B cell (primary cell): ENCODE data around the gene MCM6. TPM values are rescaled to one million over a fixed set of nuclear protein-coding genes. Genes with fewer than 3 reads are reported as not detected.

Source experiments
- ATAC-seq: fragments of 200-7000 bp; cut with Tn5 transposase; one replicate; pipeline ENCODE4 v1.10.0; 2021; ENCODE audit warnings: low read depth, mild to moderate bottlenecking, moderate number of reproducible peaks, moderate library complexity
- CTCF ChIA-PET: fragments of 350-600 bp; sonication (Branson Sonifier 250); formaldehyde crosslinking; loops from one replicate; lab custom pipeline; 2021; ENCODE audit warnings: antibody characterized with exemption, inconsistent platforms; lab: Charles Lee
- POLR2A ChIA-PET: fragments of 350-600 bp; sonication (Branson Sonifier 250); formaldehyde crosslinking; loops from one replicate; lab custom pipeline; 2021; ENCODE audit warnings: antibody characterized with exemption; lab: Charles Lee
- DNase-seq: peaks from one replicate; pipeline ENCODE4 v3.0.0; 2013
- H2AFZ ChIP-seq: 2 replicates; pipeline ENCODE4 v1.6.1; 2012; ENCODE audit warnings: mild to moderate bottlenecking, low read depth, low read length; ENCODE audit not compliant: insufficient read depth, poor library complexity, severe bottlenecking
- H3K27ac ChIP-seq, 2 donors: 1 replicate in 1 of 2; 2 replicates in 1 of 2; pipeline ENCODE4 v1.5.1; 2012 to 2013; ENCODE audit warnings: low read length in 2 of 2, mild to moderate bottlenecking in 2 of 2, moderate library complexity in 1 of 2
- H3K27me3 ChIP-seq, 4 experiments: fragments of 200-600 bp in 1 of 4; sonication (generic) in 1 of 4; replicated peaks in 1 of 4; 1 replicate in 2 of 4; 2 replicates in 2 of 4; pipeline versions ENCODE4 v1.6.1 to v1.7.0; 2013 to 2016; ENCODE audit warnings: low read length in 3 of 4, mild to moderate bottlenecking in 2 of 4, mixed read lengths in 1 of 4, moderate library complexity in 1 of 4; ENCODE audit not compliant: insufficient read depth in 4 of 4, control insufficient read depth in 3 of 4; ENCODE audit errors: control extremely low read depth in 1 of 4
- H3K36me3 ChIP-seq, 2 experiments: replicated peaks in 1 of 2; 1 replicate in 1 of 2; 2 replicates in 1 of 2; pipeline versions ENCODE4 v1.6.1 to v1.7.1; 2013; ENCODE audit warnings: low read length in 1 of 2; ENCODE audit not compliant: insufficient read depth in 2 of 2, control insufficient read depth in 1 of 2; ENCODE audit errors: control extremely low read depth in 1 of 2, extremely low read depth in 1 of 2
- H3K4me1 ChIP-seq, 2 donors: fragments of 200-600 bp in 1 of 2; sonication (generic) in 1 of 2; 1 replicate in 1 of 2; 2 replicates in 1 of 2; pipeline versions ENCODE4 v1.5.1 to v1.6.1; 2013 to 2017; ENCODE audit warnings: low read length in 2 of 2; ENCODE audit not compliant: control insufficient read depth in 2 of 2, insufficient read depth in 2 of 2
- H3K4me2 ChIP-seq: replicated peaks from 2 replicates; pipeline ENCODE3; 2012; ENCODE audit warnings: mild to moderate bottlenecking, low read depth, low read length; ENCODE audit not compliant: poor library complexity, severe bottlenecking
- H3K4me3 ChIP-seq, 5 experiments: fragments of 200-600 bp in 1 of 5; sonication (generic) in 1 of 5; 1 replicate in 3 of 5; 2 replicates in 2 of 5; pipeline versions ENCODE4 v1.5.1 to v1.7.0; 2011 to 2016; ENCODE audit warnings: low read length in 4 of 5, mild to moderate bottlenecking in 4 of 5, low read depth in 2 of 5, control low read depth in 1 of 5, moderate library complexity in 1 of 5; ENCODE audit not compliant: insufficient read depth in 1 of 5; ENCODE audit errors: control extremely low read depth in 1 of 5, extremely low read depth in 1 of 5
- H3K79me2 ChIP-seq: fragments of 200-600 bp; sonication (generic); one replicate; pipeline ENCODE4 v1.6.0; 2016; ENCODE audit warnings: low read length; ENCODE audit not compliant: control insufficient read depth, insufficient read depth
- H3K9ac ChIP-seq: fragments of 200-600 bp; sonication (generic); 2 replicates; pipeline ENCODE4 v1.6.1; 2017; ENCODE audit warnings: mild to moderate bottlenecking, low read length, moderate library complexity
- H3K9me3 ChIP-seq, 3 donors: one replicate each; pipeline versions ENCODE4 v1.6.1 to v1.7.1; 2013; ENCODE audit warnings: low read length in 2 of 3; ENCODE audit not compliant: control insufficient read depth in 2 of 3, insufficient read depth in 1 of 3; ENCODE audit errors: control extremely low read depth in 1 of 3
- H4K20me1 ChIP-seq: 2 replicates; pipeline ENCODE4 v1.6.0; 2012; ENCODE audit warnings: mild to moderate bottlenecking, low read length; ENCODE audit not compliant: insufficient read depth, control insufficient read depth, poor library complexity, severe bottlenecking
- H3K27ac Mint-ChIP-seq: one replicate; pipeline ENCODE4 v1.8.0; 2021; ENCODE audit warnings: mixed read lengths
- H3K27me3 Mint-ChIP-seq: one replicate; pipeline ENCODE4 v1.8.0; 2021; ENCODE audit warnings: mixed read lengths
- H3K4me1 Mint-ChIP-seq: one replicate; pipeline ENCODE4 v1.8.0; 2021; ENCODE audit warnings: mixed read lengths
- H3K4me3 Mint-ChIP-seq: one replicate; pipeline ENCODE4 v1.8.0; 2021; ENCODE audit warnings: mixed read lengths
- H3K9me3 Mint-ChIP-seq: one replicate; pipeline ENCODE4 v1.8.0; 2022; ENCODE audit warnings: mixed read lengths; ENCODE audit not compliant: insufficient read depth
- EZH2 ChIP-seq: IDR thresholded peaks from 2 replicates; pipeline ENCODE4 v1.6.1; 2012; ENCODE audit warnings: borderline replicate concordance, low read depth, mild to moderate bottlenecking, moderate library complexity, low read length; ENCODE audit not compliant: insufficient read depth, poor library complexity, severe bottlenecking
- WGBS: methylation state at CpG from one replicate; pipeline ENCODE4 v1.1.5; 2013; ENCODE audit warnings: missing lambda C conversion rate; ENCODE audit not compliant: insufficient coverage; 5-methylcytosine and 5-hydroxymethylcytosine counted together
- intact Hi-C: fragments of 100-400 bp; cut with micrococcal nuclease; formaldehyde crosslinking; loops from one replicate; pipeline ENCODE4 v1.10.0; 2022
- polyA plus RNA-seq: library from polyadenylated mRNA; depleted of rRNA; stranded (reverse); fragments of >200 nt; gene quantifications from 2 replicates; pipeline ENCODE4 v1.2.3, GENCODE V29; 2012
- total RNA-seq, 2 donors: library from RNA; stranded (reverse); fragments of 120-200 nt in 1 of 2; gene quantifications; 1 replicate in 1 of 2; 2 replicates in 1 of 2; pipeline versions ENCODE4 v1.2.3 to v1.2.4, GENCODE V29; 2013 to 2022
- TF ChIP-seq, protein P1 (sequence below): fragments of 200-600 bp; IDR thresholded peaks from one replicate; pipeline ENCODE4 v1.8.0; 2022; ENCODE audit warnings: antibody characterized with exemption, mild to moderate bottlenecking

The MCM6 gene
- total and polyA plus RNA-seq, 2 donors (not counting 1 experiment from before 2014, with no cell fraction given), result 2.3 to 30.0 TPM

DNA sequence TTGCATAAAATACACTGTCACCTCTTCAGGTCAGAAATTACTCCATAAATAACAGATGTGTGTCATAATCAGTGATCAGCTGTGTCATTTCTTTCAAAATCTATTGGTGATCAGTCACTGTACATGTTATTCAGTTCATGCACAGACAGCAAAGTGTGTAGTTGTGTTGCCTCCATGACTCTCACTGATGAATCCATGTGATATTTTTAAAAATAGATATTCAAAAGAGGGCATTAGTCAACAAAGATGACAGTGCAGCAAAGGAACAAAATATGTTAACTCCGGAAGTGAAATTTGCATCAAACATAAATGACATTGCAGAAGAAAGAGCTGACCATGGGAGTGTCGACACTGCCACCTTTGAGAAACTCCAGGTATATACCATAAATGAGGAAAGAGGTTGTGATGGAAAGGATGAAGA, 17.1 kb upstream of the MCM6 start:
- intact Hi-C loops, result no loop called here
- Histone ChIP-seq H3K4me3 (no peak overlapping the region), H3K27me3 (no peaks in the 10 kb centered on the region), H4K20me1 (no peaks in the 10 kb centered on the region), H3K4me2 (no peak overlapping the region), H3K4me1 (no peaks in the 10 kb centered on the region), H3K36me3 (no peaks in the 10 kb centered on the region), H3K79me2 (no peaks in the 10 kb centered on the region), H3K9me3 (peaks cover 0 to 4% (median 0%) of the 10 kb centered on the region in 3 donors), H3K9ac (no peak overlapping the region), H2AFZ (no peak overlapping the region), H3K27ac (no peak overlapping the region)
- H3K4me3 Mint-ChIP-seq, result no peak overlapping the region
- no peak for DNase-seq
- no peaks in the 10 kb centered on the region for H3K9me3 Mint-ChIP-seq
- ChIA-PET POLR2A (no interaction called here), CTCF (interaction anchor here (1.4 to 1.6 kb wide), 2 partner anchors 13 to 20 kb away, joined by 3 to 4 read pairs; no protein-coding TSS in a partner anchor)
- ATAC-seq, result no peak
- TF ChIP-seq, protein P1, sequence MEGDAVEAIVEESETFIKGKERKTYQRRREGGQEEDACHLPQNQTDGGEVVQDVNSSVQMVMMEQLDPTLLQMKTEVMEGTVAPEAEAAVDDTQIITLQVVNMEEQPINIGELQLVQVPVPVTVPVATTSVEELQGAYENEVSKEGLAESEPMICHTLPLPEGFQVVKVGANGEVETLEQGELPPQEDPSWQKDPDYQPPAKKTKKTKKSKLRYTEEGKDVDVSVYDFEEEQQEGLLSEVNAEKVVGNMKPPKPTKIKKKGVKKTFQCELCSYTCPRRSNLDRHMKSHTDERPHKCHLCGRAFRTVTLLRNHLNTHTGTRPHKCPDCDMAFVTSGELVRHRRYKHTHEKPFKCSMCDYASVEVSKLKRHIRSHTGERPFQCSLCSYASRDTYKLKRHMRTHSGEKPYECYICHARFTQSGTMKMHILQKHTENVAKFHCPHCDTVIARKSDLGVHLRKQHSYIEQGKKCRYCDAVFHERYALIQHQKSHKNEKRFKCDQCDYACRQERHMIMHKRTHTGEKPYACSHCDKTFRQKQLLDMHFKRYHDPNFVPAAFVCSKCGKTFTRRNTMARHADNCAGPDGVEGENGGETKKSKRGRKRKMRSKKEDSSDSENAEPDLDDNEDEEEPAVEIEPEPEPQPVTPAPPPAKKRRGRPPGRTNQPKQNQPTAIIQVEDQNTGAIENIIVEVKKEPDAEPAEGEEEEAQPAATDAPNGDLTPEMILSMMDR, result no peak
- TF ChIP-seq EZH2, result no peak
- peaks cover 2% of the 10 kb centered on the region for H3K4me1 Mint-ChIP-seq
- H3K27ac Mint-ChIP-seq, result no peak overlapping the region
- 100% methylated on average over 1 of the region's 2 CpGs for WGBS
- H3K27me3 Mint-ChIP-seq, result no peaks in the 10 kb centered on the region

DNA sequence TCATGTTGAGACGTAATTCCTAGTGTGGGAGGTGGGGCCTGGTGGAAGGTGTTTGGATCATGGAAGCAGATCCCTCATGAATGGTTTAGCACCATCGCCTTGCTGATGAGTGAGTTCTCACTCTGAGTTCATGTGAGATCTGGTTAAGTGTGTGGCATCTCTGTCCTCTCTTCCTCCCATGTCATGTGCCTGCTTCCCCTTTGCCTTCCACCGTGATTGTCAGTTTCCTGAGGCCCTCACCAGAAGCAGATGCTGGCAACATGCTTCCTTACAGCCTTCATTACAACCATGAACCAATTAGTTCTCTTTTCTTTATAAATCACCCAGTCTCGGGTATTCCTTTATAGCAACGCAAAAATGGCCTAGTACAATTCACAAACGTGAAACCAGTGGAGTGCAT, 14.6 kb upstream of the MCM6 start:
- Histone ChIP-seq H3K4me3 (no peak overlapping the region), H2AFZ (no peak overlapping the region), H3K4me1 (no peaks in the 10 kb centered on the region), H3K9ac (no peak overlapping the region), H3K79me2 (no peaks in the 10 kb centered on the region), H3K9me3 (peaks cover 0 to 8% (median 0%) of the 10 kb centered on the region in 3 donors), H3K27me3 (peaks cover 0 to 3% (median 0%) of the 10 kb centered on the region in 4 experiments), H3K36me3 (no peaks in the 10 kb centered on the region), H3K27ac (no peak overlapping the region), H4K20me1 (no peaks in the 10 kb centered on the region), H3K4me2 (no peak overlapping the region)
- CTCF ChIA-PET, result no interaction called here
- intact Hi-C loops, result no loop called here
- POLR2A ChIA-PET, result no interaction called here
- 0% methylated on average over 1 of the region's 6 CpGs for WGBS
- Mint-ChIP-seq H3K27me3 (no peaks in the 10 kb centered on the region), H3K9me3 (no peaks in the 10 kb centered on the region), H3K4me1 (peaks cover 2% of the 10 kb centered on the region), H3K4me3 (no peak overlapping the region), H3K27ac (no peak overlapping the region)
- ATAC-seq (no peak), DNase-seq (no peak)
- no peak for TF ChIP-seq EZH2
- TF ChIP-seq, protein P1, result no peak
